Heart right ventricle (tissue), 16 donors: Measurements from ENCODE around the gene RAP1GAP2. TPM values are rescaled to one million over a fixed set of nuclear protein-coding genes. Genes with fewer than 3 reads are reported as not detected.

Experiments used
- ATAC-seq, 8 donors: fragments of 200-7000 bp; cut with Tn5 transposase; one replicate each; pipeline ENCODE4 v1.9.1; 2020; ENCODE audit warnings: mild to moderate bottlenecking in 8 of 8, moderate library complexity in 8 of 8, moderate number of reproducible peaks in 1 of 8
- DNase-seq, 2 donors: peaks; one replicate each; pipeline ENCODE4 v3.0.0-alpha.2; 2020
- H3K27ac ChIP-seq, 10 donors: fragments of 200-600 bp; sonication (generic) in 2 of 10; one replicate each; pipeline versions ENCODE4 v1.5.0 to v1.8.0; 2020 to 2022; ENCODE audit warnings: mild to moderate bottlenecking in 3 of 10
- H3K27me3 ChIP-seq, 7 donors: fragments of 200-600 bp; one replicate each; pipeline ENCODE4 v1.8.0; 2021 to 2022; ENCODE audit warnings: mild to moderate bottlenecking in 2 of 7
- H3K36me3 ChIP-seq, 9 donors: fragments of 200-600 bp; sonication (generic) in 1 of 9; one replicate each; pipeline versions ENCODE4 v1.5.0 to v1.8.0; 2020 to 2022; ENCODE audit warnings: mild to moderate bottlenecking in 2 of 9
- H3K4me1 ChIP-seq, 9 donors: fragments of 200-600 bp; sonication (generic) in 1 of 9; one replicate each; pipeline versions ENCODE4 v1.5.0 to v1.8.0; 2020 to 2022; ENCODE audit warnings: mild to moderate bottlenecking in 4 of 9
- H3K4me3 ChIP-seq, 10 donors: fragments of 200-600 bp; sonication (generic) in 2 of 10; one replicate each; pipeline versions ENCODE4 v1.5.0 to v1.8.0; 2020 to 2022; ENCODE audit warnings: mild to moderate bottlenecking in 7 of 10, moderate library complexity in 2 of 10
- H3K9me3 ChIP-seq, 11 donors: fragments of 200-600 bp in 10 of 11; sonication (generic) in 2 of 11; one replicate each; pipeline versions ENCODE4 v1.5.0 to v1.8.0; 2013 to 2022; ENCODE audit warnings: mild to moderate bottlenecking in 2 of 11, control low read depth in 1 of 11, moderate library complexity in 1 of 11
- CTCF ChIP-seq, 9 donors: fragments of 200-600 bp; sonication (generic) in 2 of 9; IDR thresholded peaks; one replicate each; pipeline versions ENCODE4 v1.5.0 to v1.8.0; 2021 to 2022; ENCODE audit warnings: antibody characterized with exemption in 9 of 9, mild to moderate bottlenecking in 5 of 9, moderate library complexity in 1 of 9
- WGBS, 2 donors: extraction: QIAGEN DNeasy Blood & Tissue Kit; methylation state at CpG; one replicate each; pipeline ENCODE4 v1.1.7; 2013; ENCODE audit warnings: inconsistent platforms in 1 of 2; 5-methylcytosine and 5-hydroxymethylcytosine counted together
- intact Hi-C, 10 donors: fragments of 100-400 bp; cut with DNase I; formaldehyde crosslinking; loops; one replicate each; pipeline versions ENCODE4 v1.11.1 to v1.14.2; 2022
- polyA plus RNA-seq, 2 donors: library from polyadenylated mRNA; stranded (reverse); fragments of 200-250 nt; gene quantifications; one replicate each; pipeline ENCODE4 v1.2.3, GENCODE V29; 2013
- total RNA-seq, 10 donors: library from RNA; stranded (reverse); fragmentation: NEBNext Ultra II Directional in 3 of 10; extraction: Animal tissue kit (Norgen Biotek cat#: 25700) in 3 of 10; gene quantifications; one replicate each; pipeline versions ENCODE4 v1.2.1 to v1.2.4, GENCODE V29; 2021 to 2023
- donor health status: Arrhythmogenic right ventricular cardiomyopathy.
- donor health status: ischemic (EF 13 %, LVEDD 7.1; RV severe dilation, severe dysfunction).
- donor health status: healthy with polysubstance abuse.
- donor health status: DM: no; HTN: yes; CAD: no.
- donor health status: DM: no; HTN: no; CAD: no.
- donor health status: ischemic (EF 25% LVEDD 6.9; RV normal size, moderate dysfunction).
- donor health status: ischemic (EF 25% LVEDD 5.7; RV mildly dilated, moderate dysfunction).
- donor health status: healthy.
- donor health status: DM: yes; HTN: yes; CAD: no.
- donor health status: Ischemic cardiomyopathy.
- donor health status: ischemic (EF 35%, LVEDD 5.7; RV mildly dilated, moderate dysfunction).
- donor health status: nonischemic (EF 11% LVEDD 7.7; RV severe dilation, severe dysfunction).
- donor health status: DM: yes; HTN: yes; CAD: no.
- donor health status: PGD.
- donor health status: ischemic (EF 29% LVEDD 5.4; RV normal size, mild dysfunction).
- donor health status: nonischemic (EF 23%, LVEDD 6.1; RV moderate dilation, normal function).

Gene RAP1GAP2
- total and polyA plus RNA-seq, 12 donors, result 9.5 to 51.3 (median 34.6) TPM

GRCh38 chr17:3015890-3016289 lies 219.7 kb downstream of the RAP1GAP2 start:
- no peaks in the 10 kb centered on the region for H3K9me3 ChIP-seq
- peaks cover 0 to 7% (median 0%) of the 10 kb centered on the region in 9 donors for H3K4me1 ChIP-seq
- WGBS, 2 donors, result 76% methylated on average over 7 of the region's 7 CpGs
- intact Hi-C loops, result no loop called here
- DNase-seq (no peak), ATAC-seq (no peak)
- H3K27me3 ChIP-seq, result no peaks in the 10 kb centered on the region
- no peak overlapping the region for H3K4me3 ChIP-seq
- no peak overlapping the region for H3K27ac ChIP-seq
- H3K36me3 ChIP-seq, result peaks cover 0 to 33% (median 0%) of the 10 kb centered on the region in 9 donors
- no peak for TF ChIP-seq CTCF (IDR thresholded peaks at IDR 0.05)

- Histone ChIP-seq H3K27ac (no peak overlapping the region), H3K27me3 (no peaks in the 10 kb centered on the region), H3K4me1 (peaks cover 0 to 2% (median 0%) of the 10 kb centered on the region in 9 donors), H3K4me3 (no peak overlapping the region), H3K9me3 (peaks cover 0 to 16% (median 9%) of the 10 kb centered on the region in 11 donors), H3K36me3 (peaks cover 0 to 51% (median 0%) of the 10 kb centered on the region in 9 donors)
- ATAC-seq, result peak in 1 of 8 donors; percentile 15
- intact Hi-C loops, result no loop called here
- no peak for TF ChIP-seq CTCF (IDR thresholded peaks at IDR 0.05)
- 90 to 98% methylated on average over 14 to 15 of the region's 15 CpGs for WGBS, 2 donors
- DNase-seq, result no peak
Measured at GRCh38 chr17:3017936-3018335, 221.7 kb downstream of the RAP1GAP2 start.

- TF ChIP-seq CTCF (IDR thresholded peaks at IDR 0.05), result no peak
- no peak overlapping the region for H3K4me3 ChIP-seq
- no peaks in the 10 kb centered on the region for H3K27me3 ChIP-seq
- H3K36me3 ChIP-seq, result peaks cover 0 to 57% (median 0%) of the 10 kb centered on the region in 9 donors
- H3K27ac ChIP-seq, result no peak overlapping the region
- no peak for DNase-seq
- intact Hi-C loops, result no loop called here
- ATAC-seq, result no peak
- H3K9me3 ChIP-seq, result peaks cover 0 to 33% (median 13%) of the 10 kb centered on the region in 11 donors
- H3K4me1 ChIP-seq, result no peaks in the 10 kb centered on the region
- 75 to 94% methylated on average over 9 of the region's 9 CpGs for WGBS, 2 donors
Measured at GRCh38 chr17:3019761-3020160, 223.5 kb downstream of the RAP1GAP2 start.

- Histone ChIP-seq H3K36me3 (peaks cover 0 to 57% (median 0%) of the 10 kb centered on the region in 9 donors), H3K27ac (no peak overlapping the region), H3K9me3 (peaks cover 0 to 33% (median 13%) of the 10 kb centered on the region in 11 donors), H3K4me1 (no peaks in the 10 kb centered on the region), H3K4me3 (no peak overlapping the region), H3K27me3 (no peaks in the 10 kb centered on the region)
- no peak for TF ChIP-seq CTCF (IDR thresholded peaks at IDR 0.05)
- peak in 1 of 8 donors; percentile 19 for ATAC-seq
- intact Hi-C loops, result no loop called here
- WGBS, 2 donors, result 98% methylated on average over 16 of the region's 16 CpGs
- DNase-seq, result no peak
Measured at GRCh38 chr17:3020381-3020780, 224.1 kb downstream of the RAP1GAP2 start.
